PC-9 (cell line): Measurements from ENCODE around the gene AFAP1L2. TPM values are rescaled to one million over a fixed set of nuclear protein-coding genes. Genes with fewer than 3 reads are reported as not detected.

Experiments used
- BruUV-seq: library from RNA; stranded (reverse); fragments of 400-500 nt; replicated peaks from 2 replicates; lab custom pipeline; 2021; lab: Mats Ljungman, UMichigan
- CTCF ChIA-PET: fragments of 300-600 bp; sonication (Branson Sonifier 250); formaldehyde crosslinking; loops from one replicate; lab custom pipeline; 2022; ENCODE audit warnings: antibody characterized with exemption; lab: Charles Lee
- POLR2A ChIA-PET: fragments of 300-600 bp; sonication (Branson Sonifier 250); formaldehyde crosslinking; loops from one replicate; lab custom pipeline; 2022; ENCODE audit warnings: antibody characterized with exemption; ENCODE audit not compliant: unreplicated experiment; lab: Charles Lee
- DNase-seq, 2 experiments: peaks; one replicate each; pipeline versions ENCODE4 v3.0.0 to v3.0.0-alpha.2; 2015 to 2022; ENCODE audit warnings: mixed read lengths in 1 of 2
- H2AFZ ChIP-seq: fragments of 200-600 bp; sonication (generic); 2 replicates; pipeline ENCODE4 v1.8.1; 2017; ENCODE audit warnings: antibody characterized with exemption
- H3F3A ChIP-seq: fragments of 200-600 bp; sonication (generic); 2 replicates; pipeline ENCODE4 v1.8.1; 2017; ENCODE audit warnings: antibody characterized with exemption, mild to moderate bottlenecking, low read depth; ENCODE audit not compliant: insufficient read depth
- H3K27ac ChIP-seq: fragments of 200-600 bp; sonication (generic); 2 replicates; pipeline ENCODE4 v1.6.1; 2016; ENCODE audit warnings: mixed run types
- H3K27me3 ChIP-seq: fragments of 200-600 bp; sonication (generic); 2 replicates; pipeline ENCODE4 v1.6.1; 2016; ENCODE audit warnings: low read depth, mixed run types; ENCODE audit not compliant: insufficient read depth
- H3K36me3 ChIP-seq: fragments of 200-600 bp; sonication (generic); 2 replicates; pipeline ENCODE4 v1.6.1; 2016; ENCODE audit warnings: low read depth, mixed run types
- H3K4me1 ChIP-seq: fragments of 200-600 bp; sonication (generic); replicated peaks from 2 replicates; pipeline ENCODE4 v1.6.1; 2016; ENCODE audit warnings: mixed run types; ENCODE audit not compliant: insufficient read depth
- H3K4me2 ChIP-seq: fragments of 200-600 bp; sonication (generic); 2 replicates; pipeline ENCODE4 v1.6.1; 2017; ENCODE audit warnings: mixed run types
- H3K4me3 ChIP-seq: fragments of 200-600 bp; sonication (generic); 2 replicates; pipeline ENCODE4 v1.6.1; 2016; ENCODE audit warnings: mixed run types
- H3K79me2 ChIP-seq: fragments of 200-600 bp; sonication (generic); 2 replicates; pipeline ENCODE4 v1.6.1; 2017; ENCODE audit warnings: low read depth, mixed run types
- H3K9me2 ChIP-seq: fragments of 200-600 bp; sonication (generic); 2 replicates; pipeline ENCODE4 v1.8.1; 2017; ENCODE audit warnings: mild to moderate bottlenecking; ENCODE audit not compliant: insufficient read depth
- H3K9me3 ChIP-seq: fragments of 200-600 bp; sonication (generic); 2 replicates; pipeline ENCODE4 v1.8.1; 2016; ENCODE audit warnings: low read depth; ENCODE audit not compliant: insufficient read depth
- H4K20me1 ChIP-seq: fragments of 200-600 bp; sonication (generic); 2 replicates; pipeline ENCODE4 v1.8.1; 2017; ENCODE audit not compliant: insufficient read depth
- EZH2 ChIP-seq: fragments of 200-600 bp; sonication (generic); IDR thresholded peaks from 2 replicates; pipeline ENCODE4 v1.8.0; 2017; ENCODE audit warnings: antibody characterized with exemption, low read depth
- intact Hi-C: fragments of 100-400 bp; cut with micrococcal nuclease; formaldehyde crosslinking; loops from one replicate; pipeline ENCODE4 v1.10.0; 2022; ENCODE audit not compliant: unreplicated experiment
- total RNA-seq: library from RNA; stranded (reverse); gene quantifications from 2 replicates; pipeline ENCODE4 v1.2.3, GENCODE V29; 2021
- TF ChIP-seq, protein P1 (sequence below): fragments of 200-600 bp; sonication (generic); conservative IDR thresholded peaks from 2 replicates; pipeline ENCODE4 v1.6.1; 2017; ENCODE audit warnings: mixed run types, antibody characterized with exemption, mild to moderate bottlenecking, moderate library complexity

AFAP1L2 gene
- total RNA-seq, 1 experiment from 2014 or later = 35.4 TPM

DNA sequence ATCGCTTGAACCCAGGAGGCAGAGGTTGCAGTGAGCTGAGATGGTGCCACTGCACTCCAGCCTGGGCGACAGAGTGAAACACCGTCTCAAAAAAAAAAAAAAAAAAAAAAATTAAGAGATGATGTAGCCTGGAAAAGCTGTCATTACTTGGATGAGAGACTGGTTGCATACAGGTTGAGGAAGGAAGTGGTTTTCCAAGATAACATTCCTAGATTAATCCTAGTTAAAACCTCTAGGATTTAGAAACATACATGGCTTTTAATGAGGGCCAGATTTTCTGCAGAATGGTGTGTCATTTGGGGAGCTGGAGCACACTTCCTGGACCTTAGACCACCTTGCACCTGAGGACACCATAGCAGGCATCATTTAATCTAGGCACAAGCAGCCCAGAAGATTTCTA is 147.5 kb downstream of the AFAP1L2 start:
- Histone ChIP-seq H3K27me3 (no peaks in the 10 kb centered on the region), H3K4me2 (no peak overlapping the region), H3F3A (no peaks in the 10 kb centered on the region), H3K27ac (no peak overlapping the region), H3K79me2 (no peaks in the 10 kb centered on the region), H3K36me3 (no peaks in the 10 kb centered on the region), H3K9me2 (no peaks in the 10 kb centered on the region), H3K4me1 (no peaks in the 10 kb centered on the region), H3K4me3 (no peak overlapping the region), H2AFZ (no peak overlapping the region), H3K9me3 (no peaks in the 10 kb centered on the region), H4K20me1 (no peaks in the 10 kb centered on the region)
- BruUV-seq = no TSS peak
- intact Hi-C loops = no loop called here
- CTCF ChIA-PET = no interaction called here
- TF ChIP-seq, protein P1, sequence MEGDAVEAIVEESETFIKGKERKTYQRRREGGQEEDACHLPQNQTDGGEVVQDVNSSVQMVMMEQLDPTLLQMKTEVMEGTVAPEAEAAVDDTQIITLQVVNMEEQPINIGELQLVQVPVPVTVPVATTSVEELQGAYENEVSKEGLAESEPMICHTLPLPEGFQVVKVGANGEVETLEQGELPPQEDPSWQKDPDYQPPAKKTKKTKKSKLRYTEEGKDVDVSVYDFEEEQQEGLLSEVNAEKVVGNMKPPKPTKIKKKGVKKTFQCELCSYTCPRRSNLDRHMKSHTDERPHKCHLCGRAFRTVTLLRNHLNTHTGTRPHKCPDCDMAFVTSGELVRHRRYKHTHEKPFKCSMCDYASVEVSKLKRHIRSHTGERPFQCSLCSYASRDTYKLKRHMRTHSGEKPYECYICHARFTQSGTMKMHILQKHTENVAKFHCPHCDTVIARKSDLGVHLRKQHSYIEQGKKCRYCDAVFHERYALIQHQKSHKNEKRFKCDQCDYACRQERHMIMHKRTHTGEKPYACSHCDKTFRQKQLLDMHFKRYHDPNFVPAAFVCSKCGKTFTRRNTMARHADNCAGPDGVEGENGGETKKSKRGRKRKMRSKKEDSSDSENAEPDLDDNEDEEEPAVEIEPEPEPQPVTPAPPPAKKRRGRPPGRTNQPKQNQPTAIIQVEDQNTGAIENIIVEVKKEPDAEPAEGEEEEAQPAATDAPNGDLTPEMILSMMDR = no peak
- no peak for TF ChIP-seq EZH2
- DNase-seq = no peak
- POLR2A ChIA-PET = interaction anchor here (0.5 kb wide), 1 partner anchor 424 kb away, joined by 13 read pairs; no protein-coding TSS in a partner anchor

- H2AFZ ChIP-seq = no peak overlapping the region
- H3K4me2 ChIP-seq = no peak overlapping the region
- H3K79me2 ChIP-seq = no peaks in the 10 kb centered on the region
- intact Hi-C loops = no loop called here
- no peaks in the 10 kb centered on the region for H3F3A ChIP-seq
- TF ChIP-seq EZH2 = no peak
- BruUV-seq = no TSS peak
- no peak overlapping the region for H3K27ac ChIP-seq
- H3K27me3 ChIP-seq = no peaks in the 10 kb centered on the region
- H3K4me3 ChIP-seq = no peak overlapping the region
- no peaks in the 10 kb centered on the region for H3K4me1 ChIP-seq
- H4K20me1 ChIP-seq = no peaks in the 10 kb centered on the region
- H3K9me3 ChIP-seq = no peaks in the 10 kb centered on the region
- ChIA-PET CTCF (no interaction called here), POLR2A (interaction anchor here (0.5 kb wide), 1 partner anchor 424 kb away, joined by 13 read pairs; no protein-coding TSS in a partner anchor)
- H3K36me3 ChIP-seq = no peaks in the 10 kb centered on the region
- H3K9me2 ChIP-seq = no peaks in the 10 kb centered on the region
- DNase-seq = no peak
These were observed 148.1 kb downstream of the AFAP1L2 start for GRCh38 chr10:114256008-114256765.

DNA sequence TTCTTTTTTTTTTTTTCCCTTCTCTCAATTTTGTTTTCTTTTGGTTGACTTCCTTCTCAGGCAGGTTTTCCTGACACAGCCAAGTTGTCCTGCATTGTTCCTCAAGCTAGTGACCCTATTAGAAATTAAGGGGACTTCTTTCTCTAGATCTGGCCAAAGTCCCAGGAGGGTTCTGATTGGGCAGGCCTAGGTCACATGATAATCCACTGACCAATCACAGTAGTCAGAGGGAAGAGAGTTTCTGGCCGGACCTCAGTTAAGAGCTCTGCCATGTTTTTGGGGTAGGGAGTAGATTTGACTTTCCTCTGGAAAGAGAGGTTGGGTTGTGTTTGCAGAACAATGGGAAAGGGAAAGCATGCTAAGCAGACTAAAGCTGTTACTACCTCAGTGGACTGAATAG is 149.1 kb downstream of the AFAP1L2 start:
- H3F3A ChIP-seq = no peaks in the 10 kb centered on the region
- no peaks in the 10 kb centered on the region for H4K20me1 ChIP-seq
- POLR2A ChIA-PET = no interaction called here
- DNase-seq = no peak
- BruUV-seq = no TSS peak
- H3K27me3 ChIP-seq = no peaks in the 10 kb centered on the region
- H3K4me2 ChIP-seq = no peak overlapping the region
- no peak overlapping the region for H3K4me3 ChIP-seq
- no peaks in the 10 kb centered on the region for H3K9me3 ChIP-seq
- CTCF ChIA-PET = no interaction called here
- H3K79me2 ChIP-seq = no peaks in the 10 kb centered on the region
- intact Hi-C loops = no loop called here
- no peak overlapping the region for H3K27ac ChIP-seq
- TF ChIP-seq, protein P1 = no peak
- H2AFZ ChIP-seq = no peak overlapping the region
- H3K9me2 ChIP-seq = no peaks in the 10 kb centered on the region
- no peaks in the 10 kb centered on the region for H3K4me1 ChIP-seq
- no peaks in the 10 kb centered on the region for H3K36me3 ChIP-seq
